ENCODE measurements around the gene LEF1. TPM values are rescaled to one million over a fixed set of nuclear protein-coding genes. Genes with fewer than 3 reads are reported as not detected.

Gene LEF1
- total RNA-seq, 1 experiment from 2014 or later = 0.54 TPM

DNA sequence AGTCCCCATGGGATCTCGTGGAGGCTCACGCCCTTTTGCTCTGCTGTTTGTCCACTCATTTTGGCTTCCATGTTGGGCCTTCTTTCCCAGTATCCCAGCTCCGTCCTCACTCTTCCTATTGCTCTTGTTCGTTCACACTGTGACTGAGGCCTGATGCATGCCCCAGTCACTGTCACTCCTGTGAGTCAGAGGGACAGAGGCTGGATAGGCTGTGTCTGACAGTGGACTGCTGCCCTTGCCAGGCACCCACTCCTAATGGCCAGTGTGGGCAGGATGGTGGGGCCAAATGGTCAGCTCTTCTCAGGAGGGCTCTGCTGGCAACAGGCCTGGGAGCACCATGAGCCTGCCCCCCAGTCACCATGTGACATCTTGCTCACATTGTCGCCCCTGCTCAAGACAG is 139.0 kb downstream of the LEF1 start:
- H3K36me3 ChIP-seq (ENCODE audit: control insufficient read depth, insufficient read depth, low read length) = no peaks in the 10 kb centered on the region; the same call in 1 of the 2 replicates
- no peaks in the 10 kb centered on the region for H3K27me3 ChIP-seq (ENCODE audit: control insufficient read depth, insufficient read depth, low read length)
- no peak overlapping the region for H3K4me3 ChIP-seq (ENCODE audit: low read depth in 2 of 2, low read length in 2 of 2)
- in situ Hi-C loops (cut with HindIII; ENCODE audit: low pct_unique_long_range_greater_than_20kb, low sequenced_read_pairs) (no loop called here), intact Hi-C loops (cut with micrococcal nuclease; ENCODE audit: unreplicated experiment) (no loop called here)
- ChIA-PET CTCF (no interaction called here), POLR2A (no interaction called here)
- BruUV-seq (replicated peaks) = no TSS peak
- TF ChIP-seq, protein P1, sequence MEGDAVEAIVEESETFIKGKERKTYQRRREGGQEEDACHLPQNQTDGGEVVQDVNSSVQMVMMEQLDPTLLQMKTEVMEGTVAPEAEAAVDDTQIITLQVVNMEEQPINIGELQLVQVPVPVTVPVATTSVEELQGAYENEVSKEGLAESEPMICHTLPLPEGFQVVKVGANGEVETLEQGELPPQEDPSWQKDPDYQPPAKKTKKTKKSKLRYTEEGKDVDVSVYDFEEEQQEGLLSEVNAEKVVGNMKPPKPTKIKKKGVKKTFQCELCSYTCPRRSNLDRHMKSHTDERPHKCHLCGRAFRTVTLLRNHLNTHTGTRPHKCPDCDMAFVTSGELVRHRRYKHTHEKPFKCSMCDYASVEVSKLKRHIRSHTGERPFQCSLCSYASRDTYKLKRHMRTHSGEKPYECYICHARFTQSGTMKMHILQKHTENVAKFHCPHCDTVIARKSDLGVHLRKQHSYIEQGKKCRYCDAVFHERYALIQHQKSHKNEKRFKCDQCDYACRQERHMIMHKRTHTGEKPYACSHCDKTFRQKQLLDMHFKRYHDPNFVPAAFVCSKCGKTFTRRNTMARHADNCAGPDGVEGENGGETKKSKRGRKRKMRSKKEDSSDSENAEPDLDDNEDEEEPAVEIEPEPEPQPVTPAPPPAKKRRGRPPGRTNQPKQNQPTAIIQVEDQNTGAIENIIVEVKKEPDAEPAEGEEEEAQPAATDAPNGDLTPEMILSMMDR (IDR thresholded peaks at IDR 0.05) = no peak
- TF ChIP-seq SIN3A (IDR thresholded peaks at IDR 0.05; ENCODE audit: borderline replicate concordance, insufficient read depth, low read depth, low read length) (no peak), TCF7L2 (IDR thresholded peaks at IDR 0.05; ENCODE audit: low read depth, low read length) (no peak), POLR2AphosphoS5 (IDR thresholded peaks at IDR 0.05; ENCODE audit: low read depth, low read length) (no peak)
- TF ChIP-seq, protein P2, sequence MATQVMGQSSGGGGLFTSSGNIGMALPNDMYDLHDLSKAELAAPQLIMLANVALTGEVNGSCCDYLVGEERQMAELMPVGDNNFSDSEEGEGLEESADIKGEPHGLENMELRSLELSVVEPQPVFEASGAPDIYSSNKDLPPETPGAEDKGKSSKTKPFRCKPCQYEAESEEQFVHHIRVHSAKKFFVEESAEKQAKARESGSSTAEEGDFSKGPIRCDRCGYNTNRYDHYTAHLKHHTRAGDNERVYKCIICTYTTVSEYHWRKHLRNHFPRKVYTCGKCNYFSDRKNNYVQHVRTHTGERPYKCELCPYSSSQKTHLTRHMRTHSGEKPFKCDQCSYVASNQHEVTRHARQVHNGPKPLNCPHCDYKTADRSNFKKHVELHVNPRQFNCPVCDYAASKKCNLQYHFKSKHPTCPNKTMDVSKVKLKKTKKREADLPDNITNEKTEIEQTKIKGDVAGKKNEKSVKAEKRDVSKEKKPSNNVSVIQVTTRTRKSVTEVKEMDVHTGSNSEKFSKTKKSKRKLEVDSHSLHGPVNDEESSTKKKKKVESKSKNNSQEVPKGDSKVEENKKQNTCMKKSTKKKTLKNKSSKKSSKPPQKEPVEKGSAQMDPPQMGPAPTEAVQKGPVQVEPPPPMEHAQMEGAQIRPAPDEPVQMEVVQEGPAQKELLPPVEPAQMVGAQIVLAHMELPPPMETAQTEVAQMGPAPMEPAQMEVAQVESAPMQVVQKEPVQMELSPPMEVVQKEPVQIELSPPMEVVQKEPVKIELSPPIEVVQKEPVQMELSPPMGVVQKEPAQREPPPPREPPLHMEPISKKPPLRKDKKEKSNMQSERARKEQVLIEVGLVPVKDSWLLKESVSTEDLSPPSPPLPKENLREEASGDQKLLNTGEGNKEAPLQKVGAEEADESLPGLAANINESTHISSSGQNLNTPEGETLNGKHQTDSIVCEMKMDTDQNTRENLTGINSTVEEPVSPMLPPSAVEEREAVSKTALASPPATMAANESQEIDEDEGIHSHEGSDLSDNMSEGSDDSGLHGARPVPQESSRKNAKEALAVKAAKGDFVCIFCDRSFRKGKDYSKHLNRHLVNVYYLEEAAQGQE (IDR thresholded peaks at IDR 0.05; ENCODE audit: insufficient read depth in 1 of 2, low read depth in 2 of 2, low read length in 1 of 2) = no peak
- H3K27ac ChIP-seq (ENCODE audit: low read length) = no peak overlapping the region
- DNase-seq (ENCODE audit: low read depth, low spot score) = no peak
- no peaks in the 10 kb centered on the region for H3K4me1 ChIP-seq (ENCODE audit: control insufficient read depth, insufficient read depth, low read length)
- H3K9me3 ChIP-seq (ENCODE audit: control insufficient read depth, insufficient read depth, low read depth, low read length) = no peaks in the 10 kb centered on the region
- no peak for ATAC-seq

- no peaks in the 10 kb centered on the region for H3K27me3 ChIP-seq (ENCODE audit: control insufficient read depth, insufficient read depth, low read length)
- TF ChIP-seq, protein P1 (IDR thresholded peaks at IDR 0.05) = no peak
- H3K9me3 ChIP-seq (ENCODE audit: control insufficient read depth, insufficient read depth, low read depth, low read length) = no peaks in the 10 kb centered on the region
- no peak overlapping the region for H3K4me3 ChIP-seq (ENCODE audit: low read depth in 2 of 2, low read length in 2 of 2)
- ChIA-PET POLR2A (no interaction called here), CTCF (no interaction called here)
- no peak overlapping the region for H3K27ac ChIP-seq (ENCODE audit: low read length)
- in situ Hi-C loops (cut with HindIII; ENCODE audit: low pct_unique_long_range_greater_than_20kb, low sequenced_read_pairs) = no loop called here
- no peak for ATAC-seq
- no peaks in the 10 kb centered on the region; the same call in 1 of the 2 replicates for H3K36me3 ChIP-seq (ENCODE audit: control insufficient read depth, insufficient read depth, low read length)
- no TSS peak for BruUV-seq (replicated peaks)
- H3K4me1 ChIP-seq (ENCODE audit: control insufficient read depth, insufficient read depth, low read length) = no peaks in the 10 kb centered on the region
- intact Hi-C loops (cut with micrococcal nuclease; ENCODE audit: unreplicated experiment) = no loop called here
- no peak for DNase-seq (ENCODE audit: low read depth, low spot score)
Measured at GRCh38 chr4:108029016-108029720, 139.6 kb downstream of the LEF1 start.
